ENCODE data around the gene ADAMTS12. TPM values are rescaled to one million over a fixed set of nuclear protein-coding genes. Genes with fewer than 3 reads are reported as not detected.

ADAMTS12 gene
- total RNA-seq, 1 donor from 2014 or later, result 32.9 TPM

- H3K27ac Mint-ChIP-seq (ENCODE audit: unreplicated experiment), result no peak overlapping the region
- no peak for TF ChIP-seq CTCF (IDR thresholded peaks at IDR 0.05)
- H3K4me3 Mint-ChIP-seq (ENCODE audit: unreplicated experiment), result no peak overlapping the region
- no peak for DNase-seq (ENCODE audit: low spot score)
- peaks cover 7% of the 10 kb centered on the region for H3K36me3 Mint-ChIP-seq (ENCODE audit: low read depth)
- H3K4me1 Mint-ChIP-seq (ENCODE audit: low read depth), result peaks cover 4% of the 10 kb centered on the region
- H3K9me3 Mint-ChIP-seq (ENCODE audit: low read depth), result no peaks in the 10 kb centered on the region
- no peaks in the 10 kb centered on the region for H3K27me3 Mint-ChIP-seq (ENCODE audit: low read depth)
Observed at GRCh38 chr5:33657804-33658440, 233.9 kb downstream of the ADAMTS12 start.

GRCh38 chr5:33657176-33657575 is 234.6 kb downstream of the ADAMTS12 start:
- Mint-ChIP-seq H3K4me1 (ENCODE audit: low read depth) (peaks cover 4% of the 10 kb centered on the region), H3K9me3 (ENCODE audit: low read depth) (no peaks in the 10 kb centered on the region), H3K27me3 (ENCODE audit: low read depth) (no peaks in the 10 kb centered on the region), H3K36me3 (ENCODE audit: low read depth) (peaks cover 7% of the 10 kb centered on the region), H3K4me3 (ENCODE audit: unreplicated experiment) (no peak overlapping the region), H3K27ac (ENCODE audit: unreplicated experiment) (no peak overlapping the region)
- TF ChIP-seq CTCF (IDR thresholded peaks at IDR 0.05), result no peak
- no peak for DNase-seq (ENCODE audit: low spot score)

GRCh38 chr5:33650911-33651310 is 240.9 kb downstream of the ADAMTS12 start:
- H3K36me3 Mint-ChIP-seq (ENCODE audit: low read depth), result peaks cover 9% of the 10 kb centered on the region
- H3K27ac Mint-ChIP-seq (ENCODE audit: unreplicated experiment), result no peak overlapping the region
- no peak for DNase-seq (ENCODE audit: low spot score)
- peaks cover 21% of the 10 kb centered on the region for H3K4me1 Mint-ChIP-seq (ENCODE audit: low read depth)
- no peaks in the 10 kb centered on the region for H3K27me3 Mint-ChIP-seq (ENCODE audit: low read depth)
- H3K4me3 Mint-ChIP-seq (ENCODE audit: unreplicated experiment), result no peak overlapping the region
- no peak for TF ChIP-seq CTCF (IDR thresholded peaks at IDR 0.05)
- no peaks in the 10 kb centered on the region for H3K9me3 Mint-ChIP-seq (ENCODE audit: low read depth)

- peaks cover 9% of the 10 kb centered on the region for H3K36me3 Mint-ChIP-seq (ENCODE audit: low read depth)
- DNase-seq (ENCODE audit: low spot score), result no peak
- TF ChIP-seq CTCF (IDR thresholded peaks at IDR 0.05), result no peak
- H3K27me3 Mint-ChIP-seq (ENCODE audit: low read depth), result no peaks in the 10 kb centered on the region
- H3K27ac Mint-ChIP-seq (ENCODE audit: unreplicated experiment), result peak overlapping the region; percentile 79
- H3K9me3 Mint-ChIP-seq (ENCODE audit: low read depth), result no peaks in the 10 kb centered on the region
- H3K4me1 Mint-ChIP-seq (ENCODE audit: low read depth), result peaks cover 21% of the 10 kb centered on the region
- no peak overlapping the region for H3K4me3 Mint-ChIP-seq (ENCODE audit: unreplicated experiment)
Observed at GRCh38 chr5:33649549-33650482, 242.0 kb downstream of the ADAMTS12 start.

- Mint-ChIP-seq H3K27me3 (ENCODE audit: low read depth) (no peaks in the 10 kb centered on the region), H3K9me3 (ENCODE audit: low read depth) (peaks cover 8% of the 10 kb centered on the region), H3K4me1 (ENCODE audit: low read depth) (no peaks in the 10 kb centered on the region), H3K4me3 (ENCODE audit: unreplicated experiment) (no peak overlapping the region), H3K36me3 (ENCODE audit: low read depth) (peaks cover 17% of the 10 kb centered on the region), H3K27ac (ENCODE audit: unreplicated experiment) (no peak overlapping the region)
- no peak for TF ChIP-seq CTCF (IDR thresholded peaks at IDR 0.05)
- DNase-seq (ENCODE audit: low spot score), result no peak
Observed at GRCh38 chr5:33641744-33642505, 249.9 kb downstream of the ADAMTS12 start.

Measured in chondrocyte (in vitro differentiated cells).